IMR-90 (cell line): ENCODE data around the gene SDR39U1.

Source experiments
- CEBPB ChIP-seq: IDR thresholded peaks from 2 replicates; pipeline ENCODE4 v1.6.1; 2012; ENCODE audit warnings: low read depth, low read length, improper control_type of control experiment
- CHD1 ChIP-seq: IDR thresholded peaks from 2 replicates; pipeline ENCODE4 v1.6.1; 2012; ENCODE audit warnings: low read depth, low read length, improper control_type of control experiment
- MAFK ChIP-seq: IDR thresholded peaks from 2 replicates; pipeline ENCODE4 v1.6.1; 2012; ENCODE audit warnings: low read depth, low read length, improper control_type of control experiment
- POLR2A ChIP-seq: IDR thresholded peaks from 2 replicates; pipeline ENCODE4 v1.6.1; 2012; ENCODE audit warnings: mild to moderate bottlenecking, low read depth, low read length
- RAD21 ChIP-seq: IDR thresholded peaks from 2 replicates; pipeline ENCODE4 v1.6.1; 2012; ENCODE audit warnings: low read length, improper control_type of control experiment
- TF ChIP-seq, protein P1 (sequence below): conservative IDR thresholded peaks from 2 replicates; pipeline ENCODE4 v1.5.1; 2012; ENCODE audit warnings: mild to moderate bottlenecking, low read depth, low read length, improper control_type of control experiment

DNA sequence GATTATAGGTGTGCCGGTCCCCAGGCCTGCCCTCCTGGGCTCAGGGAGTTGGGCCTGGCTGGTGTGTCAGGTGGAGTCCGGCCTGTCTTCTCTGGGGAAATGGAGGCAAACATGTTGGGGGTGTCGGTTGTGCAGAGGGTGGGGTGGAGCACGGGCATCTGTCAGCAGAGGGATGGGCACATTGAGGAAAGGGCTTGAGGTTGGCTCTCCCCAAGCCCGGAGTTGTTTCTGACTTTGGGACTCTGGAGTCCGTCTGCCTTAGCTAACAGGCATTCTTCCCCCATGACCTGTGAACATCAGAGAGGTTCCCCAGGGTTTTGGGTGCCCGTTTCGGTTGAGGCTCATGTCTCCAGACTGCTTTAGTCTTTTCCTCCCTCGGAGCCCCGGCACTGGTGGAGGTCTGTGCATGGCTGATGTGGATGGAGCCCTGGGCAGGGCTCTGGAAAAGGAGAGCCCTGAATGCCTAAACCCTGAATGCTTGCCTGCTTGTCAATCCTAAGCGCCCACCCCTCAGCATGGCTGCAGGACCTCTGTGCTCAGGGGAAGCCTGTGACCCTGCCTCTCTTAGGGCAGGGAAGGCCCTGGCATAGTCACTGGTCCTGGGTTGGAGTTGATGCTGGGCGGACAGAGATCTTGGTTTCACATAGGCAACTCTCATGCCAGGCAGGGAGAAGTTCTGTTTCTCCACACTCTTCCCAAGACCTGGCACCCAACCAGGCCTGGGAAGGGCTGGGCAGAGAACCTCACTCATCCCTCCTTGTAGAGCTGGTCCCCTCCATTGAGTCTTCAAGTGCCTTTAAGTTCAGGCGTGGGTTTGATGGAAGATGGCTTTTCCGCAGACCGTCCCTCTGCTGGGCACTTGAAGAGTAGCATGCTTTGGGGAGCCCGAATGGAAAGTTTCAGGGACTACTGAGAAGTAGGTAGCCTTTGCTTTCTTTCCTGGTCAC lies 30.9 kb downstream of the SDR39U1 start:
- TF ChIP-seq, protein P1, sequence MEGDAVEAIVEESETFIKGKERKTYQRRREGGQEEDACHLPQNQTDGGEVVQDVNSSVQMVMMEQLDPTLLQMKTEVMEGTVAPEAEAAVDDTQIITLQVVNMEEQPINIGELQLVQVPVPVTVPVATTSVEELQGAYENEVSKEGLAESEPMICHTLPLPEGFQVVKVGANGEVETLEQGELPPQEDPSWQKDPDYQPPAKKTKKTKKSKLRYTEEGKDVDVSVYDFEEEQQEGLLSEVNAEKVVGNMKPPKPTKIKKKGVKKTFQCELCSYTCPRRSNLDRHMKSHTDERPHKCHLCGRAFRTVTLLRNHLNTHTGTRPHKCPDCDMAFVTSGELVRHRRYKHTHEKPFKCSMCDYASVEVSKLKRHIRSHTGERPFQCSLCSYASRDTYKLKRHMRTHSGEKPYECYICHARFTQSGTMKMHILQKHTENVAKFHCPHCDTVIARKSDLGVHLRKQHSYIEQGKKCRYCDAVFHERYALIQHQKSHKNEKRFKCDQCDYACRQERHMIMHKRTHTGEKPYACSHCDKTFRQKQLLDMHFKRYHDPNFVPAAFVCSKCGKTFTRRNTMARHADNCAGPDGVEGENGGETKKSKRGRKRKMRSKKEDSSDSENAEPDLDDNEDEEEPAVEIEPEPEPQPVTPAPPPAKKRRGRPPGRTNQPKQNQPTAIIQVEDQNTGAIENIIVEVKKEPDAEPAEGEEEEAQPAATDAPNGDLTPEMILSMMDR, result peak; percentile 68
- no peak for TF ChIP-seq MAFK
- TF ChIP-seq CEBPB, result no peak
- no peak for TF ChIP-seq CHD1
- no peak for TF ChIP-seq POLR2A
- peak; percentile 69 for TF ChIP-seq RAD21
